NCI-H2107 treated with DMSO at 0.1 percent for 48 hours (cell line): ENCODE results near the gene BCL11B.

Source experiments
- DNase-seq: peaks from one replicate; lab custom pipeline; 2025; ENCODE audit not compliant: unreplicated experiment; lab: John Stamatoyannopoulos, UW

BCL11B gene

GRCh38 chr14:99268810-99269707, 2.9 kb downstream of the BCL11B start:
- DNase-seq, result peak; percentile 79

- DNase-seq, result peak; percentile 41
These were observed 3.9 kb downstream of the BCL11B start for GRCh38 chr14:99267837-99268781.

- DNase-seq, result no peak
These were observed 4.6 kb downstream of the BCL11B start for GRCh38 chr14:99267381-99267780.

GRCh38 chr14:99266181-99267178, 5.5 kb downstream of the BCL11B start:
- DNase-seq, result peak; percentile 77

GRCh38 chr14:99265571-99265970, 6.4 kb downstream of the BCL11B start:
- DNase-seq, result no peak

- no peak for DNase-seq
These were observed 7.1 kb downstream of the BCL11B start for GRCh38 chr14:99264691-99265450.

- no peak for DNase-seq
These were observed 8.2 kb downstream of the BCL11B start for GRCh38 chr14:99263564-99264330.

GRCh38 chr14:99262977-99263448, 9.0 kb downstream of the BCL11B start:
- no peak for DNase-seq

- DNase-seq, result no peak
These were observed 9.8 kb downstream of the BCL11B start for GRCh38 chr14:99261912-99262787.

GRCh38 chr14:99260587-99261551, 11.1 kb downstream of the BCL11B start:
- DNase-seq, result no peak

GRCh38 chr14:99260116-99260515, 11.9 kb downstream of the BCL11B start:
- no peak for DNase-seq

GRCh38 chr14:99258876-99259726, 12.9 kb downstream of the BCL11B start:
- DNase-seq, result no peak

GRCh38 chr14:99258341-99258861, 13.6 kb downstream of the BCL11B start:
- no peak for DNase-seq

- no peak for DNase-seq
These were observed 14.2 kb downstream of the BCL11B start for GRCh38 chr14:99257673-99258221.

GRCh38 chr14:99257122-99257672, 14.8 kb downstream of the BCL11B start:
- no peak for DNase-seq
